Measurements from ENCODE around the gene CGNL1.

CGNL1 gene

GRCh38 chr15:57549935-57550334, 173.6 kb downstream of the CGNL1 start:
- H3K27ac Mint-ChIP-seq = no peak overlapping the region
- no peak for DNase-seq (ENCODE audit: low spot score)
- no peaks in the 10 kb centered on the region for H3K36me3 Mint-ChIP-seq (ENCODE audit: low read depth)
- H3K4me1 Mint-ChIP-seq (ENCODE audit: low read depth) = no peaks in the 10 kb centered on the region
- no peaks in the 10 kb centered on the region for H3K9me3 Mint-ChIP-seq
- H3K27me3 Mint-ChIP-seq (ENCODE audit: low read depth) = no peaks in the 10 kb centered on the region
- H3K4me3 Mint-ChIP-seq = no peak overlapping the region

- DNase-seq (ENCODE audit: low spot score) = no peak
- no peak overlapping the region for H3K27ac Mint-ChIP-seq
- no peaks in the 10 kb centered on the region for H3K36me3 Mint-ChIP-seq (ENCODE audit: low read depth)
- H3K4me3 Mint-ChIP-seq = no peak overlapping the region
- no peaks in the 10 kb centered on the region for H3K9me3 Mint-ChIP-seq
- H3K27me3 Mint-ChIP-seq (ENCODE audit: low read depth) = no peaks in the 10 kb centered on the region
- H3K4me1 Mint-ChIP-seq (ENCODE audit: low read depth) = no peaks in the 10 kb centered on the region
Measured at GRCh38 chr15:57550640-57551039, 174.3 kb downstream of the CGNL1 start.

- Mint-ChIP-seq H3K27ac (no peak overlapping the region), H3K9me3 (no peaks in the 10 kb centered on the region), H3K36me3 (ENCODE audit: low read depth) (no peaks in the 10 kb centered on the region), H3K4me3 (no peak overlapping the region), H3K27me3 (ENCODE audit: low read depth) (no peaks in the 10 kb centered on the region), H3K4me1 (ENCODE audit: low read depth) (no peaks in the 10 kb centered on the region)
- DNase-seq (ENCODE audit: low spot score) = no peak
Measured at GRCh38 chr15:57551715-57552677, 175.7 kb downstream of the CGNL1 start.

- Mint-ChIP-seq H3K27ac (no peak overlapping the region), H3K27me3 (ENCODE audit: low read depth) (no peaks in the 10 kb centered on the region), H3K4me1 (ENCODE audit: low read depth) (no peaks in the 10 kb centered on the region), H3K4me3 (no peak overlapping the region), H3K9me3 (no peaks in the 10 kb centered on the region), H3K36me3 (ENCODE audit: low read depth) (no peaks in the 10 kb centered on the region)
- no peak for DNase-seq (ENCODE audit: low spot score)
Measured at GRCh38 chr15:57552678-57553334, 176.5 kb downstream of the CGNL1 start.

- Mint-ChIP-seq H3K27me3 (ENCODE audit: low read depth) (no peaks in the 10 kb centered on the region), H3K27ac (no peak overlapping the region), H3K4me1 (ENCODE audit: low read depth) (no peaks in the 10 kb centered on the region), H3K4me3 (no peak overlapping the region), H3K36me3 (ENCODE audit: low read depth) (no peaks in the 10 kb centered on the region), H3K9me3 (no peaks in the 10 kb centered on the region)
- DNase-seq (ENCODE audit: low spot score) = no peak
Measured at GRCh38 chr15:57553526-57553925, 177.2 kb downstream of the CGNL1 start.

- no peaks in the 10 kb centered on the region for H3K36me3 Mint-ChIP-seq (ENCODE audit: low read depth)
- no peaks in the 10 kb centered on the region for H3K4me1 Mint-ChIP-seq (ENCODE audit: low read depth)
- no peak overlapping the region for H3K4me3 Mint-ChIP-seq
- DNase-seq (ENCODE audit: low spot score) = no peak
- H3K9me3 Mint-ChIP-seq = no peaks in the 10 kb centered on the region
- H3K27me3 Mint-ChIP-seq (ENCODE audit: low read depth) = peaks cover 4% of the 10 kb centered on the region
- H3K27ac Mint-ChIP-seq = no peak overlapping the region
Measured at GRCh38 chr15:57554063-57554811, 177.9 kb downstream of the CGNL1 start.

GRCh38 chr15:57554812-57555179, 178.5 kb downstream of the CGNL1 start:
- Mint-ChIP-seq H3K9me3 (no peaks in the 10 kb centered on the region), H3K36me3 (ENCODE audit: low read depth) (no peaks in the 10 kb centered on the region), H3K4me3 (no peak overlapping the region), H3K27ac (no peak overlapping the region), H3K27me3 (ENCODE audit: low read depth) (peaks cover 5% of the 10 kb centered on the region), H3K4me1 (ENCODE audit: low read depth) (no peaks in the 10 kb centered on the region)
- no peak for DNase-seq (ENCODE audit: low spot score)

- H3K27ac Mint-ChIP-seq = no peak overlapping the region
- H3K4me3 Mint-ChIP-seq = no peak overlapping the region
- no peaks in the 10 kb centered on the region for H3K9me3 Mint-ChIP-seq
- H3K36me3 Mint-ChIP-seq (ENCODE audit: low read depth) = no peaks in the 10 kb centered on the region
- DNase-seq (ENCODE audit: low spot score) = no peak
- H3K4me1 Mint-ChIP-seq (ENCODE audit: low read depth) = no peaks in the 10 kb centered on the region
- peaks cover 5% of the 10 kb centered on the region for H3K27me3 Mint-ChIP-seq (ENCODE audit: low read depth)
Measured at GRCh38 chr15:57555270-57555669, 179.0 kb downstream of the CGNL1 start.

GRCh38 chr15:57556040-57556439, 179.7 kb downstream of the CGNL1 start:
- Mint-ChIP-seq H3K36me3 (ENCODE audit: low read depth) (no peaks in the 10 kb centered on the region), H3K27me3 (ENCODE audit: low read depth) (peaks cover 5% of the 10 kb centered on the region), H3K4me3 (no peak overlapping the region), H3K4me1 (ENCODE audit: low read depth) (peaks cover 2% of the 10 kb centered on the region), H3K9me3 (no peaks in the 10 kb centered on the region), H3K27ac (no peak overlapping the region)
- DNase-seq (ENCODE audit: low spot score) = no peak

GRCh38 chr15:57557267-57557666, 181.0 kb downstream of the CGNL1 start:
- H3K27me3 Mint-ChIP-seq (ENCODE audit: low read depth) = peaks cover 5% of the 10 kb centered on the region
- H3K4me3 Mint-ChIP-seq = no peak overlapping the region
- no peak overlapping the region for H3K27ac Mint-ChIP-seq
- H3K9me3 Mint-ChIP-seq = no peaks in the 10 kb centered on the region
- H3K36me3 Mint-ChIP-seq (ENCODE audit: low read depth) = no peaks in the 10 kb centered on the region
- peaks cover 11% of the 10 kb centered on the region for H3K4me1 Mint-ChIP-seq (ENCODE audit: low read depth)
- DNase-seq (ENCODE audit: low spot score) = no peak

GRCh38 chr15:57557810-57558209, 181.5 kb downstream of the CGNL1 start:
- Mint-ChIP-seq H3K9me3 (no peaks in the 10 kb centered on the region), H3K27me3 (ENCODE audit: low read depth) (peaks cover 7% of the 10 kb centered on the region), H3K27ac (no peak overlapping the region), H3K36me3 (ENCODE audit: low read depth) (no peaks in the 10 kb centered on the region), H3K4me1 (ENCODE audit: low read depth) (peaks cover 14% of the 10 kb centered on the region), H3K4me3 (no peak overlapping the region)
- no peak for DNase-seq (ENCODE audit: low spot score)

GRCh38 chr15:57559875-57560274, 183.6 kb downstream of the CGNL1 start:
- no peaks in the 10 kb centered on the region for H3K9me3 Mint-ChIP-seq
- H3K27ac Mint-ChIP-seq = no peak overlapping the region
- peaks cover 21% of the 10 kb centered on the region for H3K4me1 Mint-ChIP-seq (ENCODE audit: low read depth)
- peaks cover 7% of the 10 kb centered on the region for H3K27me3 Mint-ChIP-seq (ENCODE audit: low read depth)
- no peaks in the 10 kb centered on the region for H3K36me3 Mint-ChIP-seq (ENCODE audit: low read depth)
- peak; percentile 47 for DNase-seq (ENCODE audit: low spot score)
- no peak overlapping the region for H3K4me3 Mint-ChIP-seq

- peak; percentile 63 for DNase-seq (ENCODE audit: low spot score)
- peaks cover 29% of the 10 kb centered on the region for H3K4me1 Mint-ChIP-seq (ENCODE audit: low read depth)
- H3K4me3 Mint-ChIP-seq = peak overlapping the region; percentile 25
- no peaks in the 10 kb centered on the region for H3K36me3 Mint-ChIP-seq (ENCODE audit: low read depth)
- no peaks in the 10 kb centered on the region for H3K9me3 Mint-ChIP-seq
- H3K27me3 Mint-ChIP-seq (ENCODE audit: low read depth) = peaks cover 7% of the 10 kb centered on the region
- peak overlapping the region; percentile 46 for H3K27ac Mint-ChIP-seq
Measured at GRCh38 chr15:57561041-57561711, 184.9 kb downstream of the CGNL1 start.
